Measurements from ENCODE around the gene LMNTD1.
"Not testable (repeated sequence)": the region's sequence is repeated elsewhere in the genome, so short reads cannot be mapped to it uniquely, and the experiment has no call there.

LMNTD1 gene

DNA sequence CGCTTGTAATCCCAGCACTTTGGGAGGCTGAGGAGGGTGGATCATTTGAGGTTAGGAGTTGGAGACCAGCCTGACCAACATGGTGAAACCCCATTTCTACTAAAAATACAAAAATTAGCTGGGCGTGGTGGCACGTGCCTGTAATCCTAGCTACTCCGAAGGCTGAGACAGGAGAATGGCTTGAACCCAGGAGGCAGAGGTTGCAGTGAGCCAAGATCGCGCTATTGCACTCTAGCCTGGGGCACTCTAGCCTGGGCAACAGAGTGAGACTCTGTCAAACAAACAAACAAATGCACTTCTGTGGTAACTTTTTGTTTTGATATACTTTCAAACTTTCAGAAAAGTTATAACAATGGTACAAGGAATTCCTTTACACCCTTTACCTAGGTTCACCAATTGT lies 126.3 kb downstream of the LMNTD1 start:
- not testable (repeated sequence) for DNase-seq
